ENCODE measurements around the gene FAF2. TPM values are rescaled to one million over a fixed set of nuclear protein-coding genes. Genes with fewer than 3 reads are reported as not detected.

FAF2 gene
- total and polyA plus RNA-seq, 2 donors = 21.0 to 43.4 TPM

DNA sequence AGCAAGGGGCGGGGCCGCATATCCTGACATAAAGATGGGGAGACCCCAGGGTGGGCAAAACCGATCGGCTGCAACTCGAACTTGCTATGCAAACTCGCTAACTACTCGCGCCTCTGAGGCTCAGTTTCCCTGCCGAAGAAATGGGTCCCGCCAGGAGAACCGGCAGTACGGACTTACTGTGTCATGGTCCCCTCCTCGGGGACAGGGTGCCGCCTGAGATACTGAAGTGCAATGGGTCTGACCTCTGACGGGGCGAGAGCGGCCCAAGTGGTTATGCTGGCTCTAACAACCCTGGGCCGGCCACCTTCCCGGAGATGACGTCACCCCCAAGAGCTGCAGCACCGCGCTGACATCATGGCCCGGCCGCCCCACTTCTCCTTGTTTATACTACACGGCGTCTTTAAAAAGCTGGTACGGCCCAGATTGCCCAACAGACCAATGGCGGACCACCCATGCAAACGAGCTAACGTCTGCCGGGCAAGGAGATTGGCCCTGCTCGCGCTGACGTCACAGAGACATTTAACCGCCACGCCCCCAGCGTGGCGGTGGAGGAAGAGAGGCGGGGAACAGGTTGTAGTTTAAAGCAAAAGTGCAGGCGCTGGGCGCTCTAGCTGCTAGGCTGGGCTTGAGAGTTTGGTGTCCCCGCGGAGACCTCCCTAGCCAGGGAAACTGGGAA lies 89.5 kb downstream of the FAF2 start:
- peak; percentile 98 for DNase-seq (ENCODE audit: extremely low spot score)
- WGBS = under 1% methylated on average over 43 of the region's 43 CpGs
- Histone ChIP-seq H3K36me3 (ENCODE audit: insufficient read depth) (no peaks in the 10 kb centered on the region), H3K27ac (ENCODE audit: low read depth) (peak overlapping the region; percentile 92), H3K4me1 (ENCODE audit: insufficient read depth) (no peaks in the 10 kb centered on the region), H3K4me3 (ENCODE audit: low read depth, low read length) (peak overlapping the region; percentile 60)

DNA sequence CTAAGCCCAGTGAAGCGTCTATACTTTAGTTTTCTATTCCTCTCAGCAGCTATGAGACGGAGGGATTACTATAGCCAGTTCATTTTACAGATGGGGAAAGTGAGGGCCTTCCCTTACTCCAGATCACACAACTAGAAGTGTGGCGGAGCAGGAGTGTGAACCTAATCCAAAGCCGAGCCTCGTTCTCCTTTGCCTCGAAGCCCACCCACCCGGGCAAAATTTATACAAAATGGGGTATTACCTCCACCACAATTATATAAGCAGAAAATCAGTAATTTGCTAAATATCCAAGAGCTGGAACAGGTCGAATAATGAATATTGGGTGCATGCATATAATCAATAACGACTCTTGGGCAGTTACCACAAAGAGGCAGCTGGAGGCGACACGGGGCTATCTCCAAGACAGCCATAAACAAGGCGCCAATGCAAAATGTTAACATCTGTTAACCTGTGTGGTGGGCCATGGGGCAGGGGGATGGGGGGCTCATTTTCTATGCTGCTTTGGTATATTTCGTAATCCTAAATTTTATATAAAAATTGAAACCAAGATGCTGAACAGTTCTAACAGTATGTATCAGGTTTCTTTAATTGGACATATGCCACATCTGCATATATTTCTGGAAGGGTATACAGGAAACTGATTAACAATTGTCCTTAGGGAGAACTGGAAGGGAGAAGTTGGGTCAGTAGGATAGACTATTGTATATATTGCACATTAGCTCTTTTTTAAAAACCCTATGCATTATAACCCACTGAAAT lies 90.2 kb downstream of the FAF2 start:
- no peak for DNase-seq (ENCODE audit: extremely low spot score)
- Histone ChIP-seq H3K27ac (ENCODE audit: low read depth) (no peak overlapping the region), H3K4me1 (ENCODE audit: insufficient read depth) (no peaks in the 10 kb centered on the region), H3K4me3 (ENCODE audit: low read depth, low read length) (no peak overlapping the region), H3K36me3 (ENCODE audit: insufficient read depth) (no peaks in the 10 kb centered on the region)
- 21% methylated on average over 13 of the region's 13 CpGs for WGBS

DNA sequence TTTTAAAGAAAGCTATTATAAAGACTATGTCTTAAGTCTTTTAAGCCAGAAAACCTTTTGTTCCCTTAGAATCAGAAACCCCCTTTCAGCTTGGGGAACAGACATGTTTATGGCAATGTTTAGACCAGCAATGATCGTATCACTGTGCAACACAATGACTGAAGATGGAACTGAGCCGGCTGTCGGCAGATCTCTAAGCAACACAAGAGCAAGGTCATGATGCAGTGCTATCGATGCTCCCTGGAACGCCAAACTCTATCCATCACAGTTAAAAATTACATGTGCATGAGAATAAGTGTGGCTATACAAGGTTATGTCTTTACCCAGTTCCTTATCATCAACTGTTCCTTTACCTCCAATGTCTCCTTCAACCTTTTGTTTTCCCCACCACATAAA lies 90.8 kb downstream of the FAF2 start:
- WGBS = 23% methylated on average over 5 of the region's 5 CpGs
- Histone ChIP-seq H3K4me3 (ENCODE audit: low read depth, low read length) (no peak overlapping the region), H3K36me3 (ENCODE audit: insufficient read depth) (no peaks in the 10 kb centered on the region), H3K27ac (ENCODE audit: low read depth) (no peak overlapping the region), H3K4me1 (ENCODE audit: insufficient read depth) (no peaks in the 10 kb centered on the region)
- DNase-seq (ENCODE audit: extremely low spot score) = no peak

DNA sequence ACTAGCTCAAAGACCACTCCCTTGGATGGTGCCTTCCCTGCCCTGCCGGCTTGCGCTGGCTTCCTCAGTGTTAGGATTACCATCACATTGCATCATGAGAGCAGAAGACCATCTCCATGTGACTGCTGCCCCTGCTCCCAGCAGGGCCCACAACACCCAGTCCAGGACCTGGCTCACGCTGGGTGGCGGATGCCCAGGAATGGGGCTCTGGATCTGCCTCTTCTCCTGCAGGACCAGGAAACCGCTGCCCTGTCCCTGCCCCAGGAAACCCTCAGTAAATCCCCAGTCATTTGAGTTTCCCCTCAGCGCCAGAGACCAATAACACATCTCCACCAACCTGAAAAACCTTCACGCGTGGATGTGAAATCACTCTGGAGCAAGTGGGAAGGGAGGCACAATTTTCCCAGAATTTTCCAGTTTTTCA lies 92.3 kb downstream of the FAF2 start:
- no peaks in the 10 kb centered on the region for H3K4me1 ChIP-seq (ENCODE audit: insufficient read depth)
- no peak for DNase-seq (ENCODE audit: extremely low spot score)
- H3K36me3 ChIP-seq (ENCODE audit: insufficient read depth) = no peaks in the 10 kb centered on the region
- no peak overlapping the region for H3K4me3 ChIP-seq (ENCODE audit: low read depth, low read length)
- WGBS = 87% methylated on average over 8 of the region's 8 CpGs
- H3K27ac ChIP-seq (ENCODE audit: low read depth) = no peak overlapping the region

DNA sequence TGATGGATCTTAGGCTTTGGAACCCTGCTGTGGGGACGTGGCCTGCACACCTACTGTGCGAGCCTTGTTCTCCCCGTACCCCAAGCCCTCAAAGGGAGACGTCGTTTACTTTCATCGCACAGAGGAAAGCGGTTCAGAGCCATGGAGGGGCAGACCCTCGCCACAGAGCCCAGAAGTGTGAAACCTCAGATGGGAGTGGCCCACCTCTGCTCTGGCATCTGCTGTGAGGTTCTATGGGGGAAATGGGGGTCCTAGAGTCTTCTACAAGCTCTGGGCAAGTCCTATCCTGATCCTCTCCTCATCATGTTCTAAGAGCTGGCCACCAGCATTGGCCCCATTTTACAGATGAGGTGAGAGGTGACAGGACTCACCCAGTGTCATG lies 92.8 kb downstream of the FAF2 start:
- no peak for DNase-seq (ENCODE audit: extremely low spot score)
- Histone ChIP-seq H3K4me3 (ENCODE audit: low read depth, low read length) (no peak overlapping the region), H3K36me3 (ENCODE audit: insufficient read depth) (no peaks in the 10 kb centered on the region), H3K4me1 (ENCODE audit: insufficient read depth) (no peaks in the 10 kb centered on the region), H3K27ac (ENCODE audit: low read depth) (no peak overlapping the region)
- WGBS = 88% methylated on average over 8 of the region's 8 CpGs

DNA sequence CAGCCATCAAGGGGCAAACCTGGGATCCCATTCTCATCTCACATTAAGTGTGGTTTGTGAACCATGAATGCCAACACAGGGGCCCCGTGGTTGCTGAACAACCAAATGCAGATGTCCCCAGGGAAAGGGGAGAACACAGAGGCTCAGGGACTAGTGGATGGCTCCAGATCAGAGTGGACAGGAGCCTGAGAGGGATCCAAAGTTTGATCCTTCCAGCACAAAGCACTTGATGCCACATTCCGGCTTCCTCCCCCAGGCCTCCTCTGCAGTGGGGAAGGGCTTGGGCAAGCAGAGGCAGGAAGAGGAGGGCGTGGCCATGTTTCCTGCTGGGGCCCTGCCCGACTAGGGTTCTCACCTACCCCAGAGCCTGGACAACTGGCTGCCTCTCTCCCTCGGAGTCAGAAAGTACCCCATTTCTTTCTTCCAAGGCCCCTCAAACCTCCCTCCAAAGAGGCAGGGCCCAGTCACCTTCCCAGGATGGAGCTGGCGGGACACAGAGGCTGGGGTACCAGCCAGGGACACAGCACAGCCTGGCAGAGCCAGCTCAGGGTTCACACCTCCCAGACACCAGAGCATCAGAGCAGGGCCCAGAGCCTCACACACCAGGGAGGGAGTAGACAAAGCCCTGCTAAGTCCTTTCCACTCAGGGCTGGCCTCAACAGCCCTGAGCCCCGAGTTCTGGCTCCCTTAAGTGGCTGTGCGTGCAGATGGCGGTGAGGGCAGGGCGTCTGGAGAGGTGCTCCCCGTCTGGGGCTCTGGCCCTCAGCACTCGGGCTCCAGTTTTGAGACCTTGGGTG lies 93.4 kb downstream of the FAF2 start:
- no peaks in the 10 kb centered on the region for H3K4me1 ChIP-seq (ENCODE audit: insufficient read depth)

DNA sequence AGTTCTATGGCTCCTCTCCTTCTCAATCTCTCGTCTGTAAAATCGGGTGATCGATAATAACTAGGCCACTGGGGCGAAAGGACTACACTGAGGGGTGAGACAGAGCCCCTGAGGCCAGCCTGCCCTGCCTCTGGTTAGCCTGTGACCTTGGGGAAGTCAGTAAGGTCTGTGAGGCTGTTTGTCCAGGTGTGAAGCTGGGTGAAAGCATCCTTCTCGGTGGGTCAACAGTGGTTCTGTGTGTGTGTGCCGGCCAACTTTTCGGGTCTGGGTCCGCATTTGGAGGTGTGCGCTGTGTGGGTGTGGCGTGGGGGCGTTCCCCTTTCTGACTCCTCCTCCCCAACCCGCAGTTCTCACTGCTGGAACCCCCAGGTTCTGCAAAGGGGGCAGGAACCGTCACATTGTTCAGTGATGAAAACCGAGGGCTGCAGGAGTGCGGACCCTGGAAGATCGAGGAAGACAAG lies 94.0 kb downstream of the FAF2 start:
- WGBS = 61% methylated on average over 16 of the region's 16 CpGs
- H3K4me1 ChIP-seq (ENCODE audit: insufficient read depth) = no peaks in the 10 kb centered on the region
- DNase-seq (ENCODE audit: extremely low spot score) = no peak
- peak overlapping the region; percentile 73 for H3K27ac ChIP-seq (ENCODE audit: low read depth)
- H3K4me3 ChIP-seq (ENCODE audit: low read depth, low read length) = peak overlapping the region; percentile 66
- H3K36me3 ChIP-seq (ENCODE audit: insufficient read depth) = no peaks in the 10 kb centered on the region

More for the DNA sequence above, 93.4 kb downstream of the FAF2 start:
- DNase-seq (ENCODE audit: extremely low spot score) = no peak
- H3K27ac ChIP-seq (ENCODE audit: low read depth) = peak overlapping the region; percentile 73
- no peaks in the 10 kb centered on the region for H3K36me3 ChIP-seq (ENCODE audit: insufficient read depth)
- no peak overlapping the region for H3K4me3 ChIP-seq (ENCODE audit: low read depth, low read length)
- 58% methylated on average over 12 of the region's 12 CpGs for WGBS

DNA sequence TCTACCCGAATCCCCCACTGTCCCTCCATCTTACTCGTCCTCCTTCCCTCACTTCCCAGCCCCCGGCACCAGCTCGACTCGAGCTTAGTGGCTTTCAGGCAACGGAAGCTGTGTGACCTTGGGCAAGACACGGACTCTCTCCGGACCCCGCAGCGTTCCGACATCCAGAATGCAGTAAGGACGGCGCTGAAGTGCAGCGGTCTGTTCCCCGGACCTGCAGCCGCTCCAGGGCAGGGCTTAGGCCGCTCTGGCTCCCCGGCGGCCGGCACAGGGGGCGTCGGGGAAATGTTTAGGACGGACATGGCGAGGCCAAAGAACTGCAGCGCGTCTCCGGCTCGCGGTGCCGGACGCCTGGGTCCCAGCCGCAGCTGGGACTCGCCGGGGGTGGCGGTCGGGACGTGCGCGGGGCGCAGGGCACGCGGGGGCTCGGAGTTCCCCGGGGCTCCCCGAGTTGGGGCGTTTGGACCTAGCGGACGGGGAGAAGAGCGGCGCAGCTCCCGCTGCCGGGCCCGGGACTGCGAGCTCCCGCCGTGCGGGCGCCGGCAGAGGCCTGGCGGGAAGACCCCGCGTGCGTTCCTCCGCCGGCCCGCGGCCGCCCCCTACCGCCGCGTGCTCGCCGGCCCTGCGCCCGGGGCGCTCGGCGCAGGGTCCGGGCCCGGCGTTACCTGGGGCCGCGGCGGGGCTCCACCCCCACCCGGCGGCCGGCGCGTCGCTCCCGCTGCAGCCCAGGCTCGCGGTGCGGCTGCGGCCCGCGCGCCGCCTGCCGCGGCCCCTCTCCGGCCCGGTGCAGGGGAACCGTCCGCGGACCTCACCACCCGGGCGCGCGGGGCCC lies 94.6 kb downstream of the FAF2 start:
- H3K4me3 ChIP-seq (ENCODE audit: low read depth, low read length) = peak overlapping the region; percentile 66
- WGBS = 1% methylated on average over 110 of the region's 110 CpGs
- H3K36me3 ChIP-seq (ENCODE audit: insufficient read depth) = no peaks in the 10 kb centered on the region
- DNase-seq (ENCODE audit: extremely low spot score) = no peak
- no peaks in the 10 kb centered on the region for H3K4me1 ChIP-seq (ENCODE audit: insufficient read depth)
- H3K27ac ChIP-seq (ENCODE audit: low read depth) = peak overlapping the region; percentile 73

DNA sequence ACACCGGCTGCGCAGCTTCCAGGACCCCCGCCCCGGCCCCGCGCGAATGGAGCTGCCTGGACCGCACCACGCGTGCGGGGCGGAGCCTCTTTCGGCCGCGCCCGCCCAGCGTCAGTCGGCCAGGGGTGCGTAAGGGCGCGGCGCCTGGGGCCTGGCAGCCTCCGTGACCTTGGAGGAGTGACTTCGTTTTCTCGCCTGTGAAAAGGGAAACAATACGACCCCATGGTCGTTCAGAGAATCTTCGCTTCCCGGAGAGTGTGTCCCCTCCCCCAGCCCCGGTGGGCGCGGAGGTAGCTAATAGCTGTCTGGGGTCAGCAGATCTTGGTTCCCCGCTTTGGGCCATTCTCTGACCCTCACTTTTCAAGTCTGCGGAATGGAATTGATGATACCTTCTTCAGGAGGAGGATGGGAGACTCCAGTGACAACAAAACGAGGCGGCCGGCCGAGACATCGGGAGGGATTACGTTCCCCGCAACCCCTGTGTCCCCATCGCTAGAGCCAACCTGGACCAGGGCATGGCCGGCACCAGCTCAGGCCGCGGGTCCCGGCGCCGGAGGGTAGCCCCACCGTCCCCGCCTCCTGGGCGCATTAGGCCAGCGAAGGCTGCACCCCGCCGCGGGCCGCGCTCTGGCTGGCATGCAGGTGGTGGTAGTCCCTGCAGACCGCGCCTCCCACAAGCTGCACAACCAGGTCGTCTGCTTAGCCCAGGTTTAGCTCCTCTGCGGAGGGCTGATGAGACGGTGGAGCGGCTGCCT lies 95.4 kb downstream of the FAF2 start:
- DNase-seq (ENCODE audit: extremely low spot score) = no peak
- Histone ChIP-seq H3K4me3 (ENCODE audit: low read depth, low read length) (peak overlapping the region; percentile 66), H3K4me1 (ENCODE audit: insufficient read depth) (no peaks in the 10 kb centered on the region), H3K27ac (ENCODE audit: low read depth) (peak overlapping the region; percentile 80), H3K36me3 (ENCODE audit: insufficient read depth) (no peaks in the 10 kb centered on the region)
- 1% methylated on average over 63 of the region's 63 CpGs for WGBS

DNA sequence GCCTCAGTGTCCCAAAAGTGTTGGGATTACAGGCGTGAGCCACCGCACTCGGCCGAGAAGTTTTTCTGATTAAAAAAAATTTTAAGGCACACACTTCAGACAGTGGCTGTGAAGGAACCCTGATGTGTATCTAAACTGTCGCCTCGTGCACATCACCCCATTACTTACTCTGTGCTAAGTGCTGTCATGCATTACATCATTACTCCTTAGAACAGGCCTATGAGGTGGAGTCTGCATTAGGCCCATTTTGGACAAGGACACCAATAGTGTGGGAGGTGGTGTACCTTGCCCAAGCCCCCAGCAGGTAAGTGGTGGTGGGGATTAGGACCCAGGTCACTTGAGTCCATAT lies 97.2 kb downstream of the FAF2 start:
- no peaks in the 10 kb centered on the region for H3K4me1 ChIP-seq (ENCODE audit: insufficient read depth)
- H3K4me3 ChIP-seq (ENCODE audit: low read depth, low read length) = no peak overlapping the region
- H3K27ac ChIP-seq (ENCODE audit: low read depth) = no peak overlapping the region
- H3K36me3 ChIP-seq (ENCODE audit: insufficient read depth) = no peaks in the 10 kb centered on the region
- no peak for DNase-seq (ENCODE audit: extremely low spot score)
- 94% methylated on average over 6 of the region's 6 CpGs for WGBS

DNA sequence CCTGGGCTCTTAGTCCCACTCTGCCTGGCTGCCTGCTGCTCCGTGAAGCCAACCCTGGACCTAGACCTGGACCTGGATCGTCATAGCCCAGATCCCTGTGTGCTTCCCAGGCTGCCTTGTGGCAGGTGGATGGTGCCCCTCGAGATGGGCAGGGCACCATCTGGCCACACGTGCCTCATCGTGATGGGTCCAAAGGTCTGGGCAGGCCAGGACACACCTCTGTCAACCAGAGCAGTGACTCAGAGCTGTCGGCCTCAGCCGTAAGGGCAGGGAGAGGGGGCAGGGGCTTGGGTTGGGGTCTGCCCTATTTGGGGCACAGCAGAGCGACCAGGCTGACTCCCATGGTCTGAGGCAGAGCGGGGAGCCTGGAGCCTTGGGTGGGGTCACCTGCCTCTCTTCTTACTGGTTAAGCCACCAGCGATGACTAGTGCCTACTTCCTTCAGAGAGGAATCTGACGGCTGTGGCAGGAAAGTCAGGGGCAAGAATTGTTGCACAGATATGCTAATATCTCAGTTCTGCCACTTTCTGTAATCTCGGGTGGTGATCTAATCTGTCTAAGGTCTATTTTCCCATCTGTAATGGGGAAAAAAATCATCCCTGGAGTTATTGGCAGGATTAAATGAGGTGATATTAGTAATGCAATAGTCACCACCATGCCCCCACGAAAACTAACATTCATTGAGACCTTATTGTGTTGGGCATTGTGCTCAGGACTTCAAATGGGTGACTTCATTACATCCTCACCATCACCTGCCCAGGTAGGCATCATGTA lies 97.7 kb downstream of the FAF2 start:
- no peak for DNase-seq (ENCODE audit: extremely low spot score)
- WGBS = 80% methylated on average over 13 of the region's 13 CpGs
- H3K36me3 ChIP-seq (ENCODE audit: insufficient read depth) = no peaks in the 10 kb centered on the region
- H3K4me3 ChIP-seq (ENCODE audit: low read depth, low read length) = no peak overlapping the region
- H3K4me1 ChIP-seq (ENCODE audit: insufficient read depth) = no peaks in the 10 kb centered on the region
- no peak overlapping the region for H3K27ac ChIP-seq (ENCODE audit: low read depth)

DNA sequence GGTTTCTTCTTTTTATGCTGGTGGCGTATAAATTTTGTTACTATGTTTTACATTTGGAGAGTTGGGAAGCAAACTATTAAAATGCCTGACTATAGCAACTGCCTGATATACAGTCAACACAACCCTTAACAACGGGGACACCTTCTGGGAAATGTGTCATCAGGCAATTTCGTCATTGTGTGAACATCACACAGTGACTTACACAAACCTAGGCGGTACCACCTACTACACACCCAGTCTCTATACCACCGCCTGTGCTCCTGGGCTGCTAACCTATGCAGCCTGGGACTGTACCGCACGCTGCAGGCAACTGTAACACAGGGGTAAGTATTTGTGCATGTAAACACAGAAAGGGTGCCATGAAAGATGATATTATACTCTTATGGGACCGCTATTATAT lies 99.6 kb downstream of the FAF2 start:
- Histone ChIP-seq H3K27ac (ENCODE audit: low read depth) (no peak overlapping the region), H3K4me3 (ENCODE audit: low read depth, low read length) (no peak overlapping the region), H3K36me3 (ENCODE audit: insufficient read depth) (no peaks in the 10 kb centered on the region), H3K4me1 (ENCODE audit: insufficient read depth) (no peaks in the 10 kb centered on the region)
- DNase-seq (ENCODE audit: extremely low spot score) = no peak
- WGBS = 64% methylated on average over 8 of the region's 8 CpGs

All from urinary bladder (tissue), 4 donors.